Measurements from ENCODE around the gene GPR84. TPM values are rescaled to one million over a fixed set of nuclear protein-coding genes. Genes with fewer than 3 reads are reported as not detected.

GPR84 gene
- total and polyA plus RNA-seq, 2 of the 8 experiments (the other 6 are each of a cell fraction or from before 2014, with no cell fraction given), result 0.09 TPM; not detected in 1

- TF ChIP-seq EZH2 (IDR thresholded peaks at IDR 0.05; ENCODE audit: low read depth, low read length, severe bottlenecking) (no peak), HDAC2 (IDR thresholded peaks at IDR 0.05; ENCODE audit: borderline replicate concordance in 1 of 2, low read depth in 2 of 2, low read length in 2 of 2) (no peak), SP2 (IDR thresholded peaks at IDR 0.05; ENCODE audit: low read length) (no peak), RBBP5 (IDR thresholded peaks at IDR 0.05; ENCODE audit: borderline replicate concordance, low read depth, low read length) (no peak), FOSL1 (IDR thresholded peaks at IDR 0.05; ENCODE audit: insufficient read depth, low read depth, low read length) (no peak), RAD21 (IDR thresholded peaks at IDR 0.05 in 1 of 2, conservative IDR thresholded peaks at IDR 0.05 in 1 of 2; ENCODE audit: low read depth in 2 of 2, low read length in 2 of 2) (peak; percentile 99 to 100)
Observed at GRCh38 chr12:54360717-54361456, 3.4 kb downstream of the GPR84 start (continued).

Data from H1 (cell line).